Gastrocnemius medialis (tissue), 4 donors: ENCODE results near the gene KIDINS220. TPM values are rescaled to one million over a fixed set of nuclear protein-coding genes. Genes with fewer than 3 reads are reported as not detected.

Experiments used
- ATAC-seq, 2 donors: fragments of 150-250 bp; one replicate each; pipeline ENCODE4 v1.9.1; 2016
- DNase-seq, 2 donors: peaks; one replicate each; pipeline ENCODE4 v3.0.0-alpha.2; 2019
- H3K27ac ChIP-seq, 4 donors: fragments of 200-600 bp; sonication (generic); 1 replicate in 1 of 4; 2 replicates in 3 of 4; pipeline ENCODE4 v1.5.1; 2016 to 2018; ENCODE audit warnings: mild to moderate bottlenecking in 2 of 4, moderate library complexity in 1 of 4
- H3K27me3 ChIP-seq, 3 donors: fragments of 200-600 bp; sonication (generic) in 2 of 3; 1 replicate in 1 of 3; 2 replicates in 2 of 3; pipeline versions ENCODE4 v1.5.1 to v1.6.0; 2016 to 2019; ENCODE audit warnings: mild to moderate bottlenecking in 1 of 3, moderate library complexity in 1 of 3
- H3K36me3 ChIP-seq, 2 donors: fragments of 200-600 bp; sonication (generic) in 1 of 2; one replicate each; pipeline ENCODE4 v1.5.1; 2017 to 2018
- H3K4me1 ChIP-seq, 2 donors: fragments of 200-600 bp; sonication (generic) in 1 of 2; one replicate each; pipeline ENCODE4 v1.5.1; 2016 to 2017; ENCODE audit warnings: mild to moderate bottlenecking in 2 of 2
- H3K4me3 ChIP-seq, 4 donors: fragments of 200-600 bp; sonication (generic) in 3 of 4; 1 replicate in 1 of 4; 2 replicates in 3 of 4; pipeline ENCODE4 v1.5.1; 2016 to 2019; ENCODE audit warnings: mild to moderate bottlenecking in 2 of 4
- H3K9me3 ChIP-seq, 3 donors: fragments of 200-600 bp; sonication (generic) in 2 of 3; 1 replicate in 1 of 3; 2 replicates in 2 of 3; pipeline ENCODE4 v1.5.1; 2016 to 2019
- CTCF ChIP-seq, 5 experiments: fragments of 450-650 bp in 3 of 5; fragments of 200-600 bp in 2 of 5; sonication (generic) in 2 of 5; IDR thresholded peaks in 4 of 5; conservative IDR thresholded peaks in 1 of 5; 1 replicate in 4 of 5; 2 replicates in 1 of 5; pipeline ENCODE4 v1.5.1; 2016 to 2019; ENCODE audit warnings: antibody characterized with exemption in 5 of 5, mild to moderate bottlenecking in 3 of 5, moderate library complexity in 3 of 5
- POLR2A ChIP-seq, 2 donors: fragments of 450-650 bp; IDR thresholded peaks; one replicate each; pipeline ENCODE4 v1.6.1; 2017; ENCODE audit warnings: antibody characterized with exemption in 2 of 2, mild to moderate bottlenecking in 2 of 2, moderate library complexity in 2 of 2
- in situ Hi-C, 4 donors: fragments of 200-750 bp; cut with MboI; loops; one replicate each; pipeline versions ENCODE4 v1.15.0 to v1.8.0; 2017; ENCODE audit warnings: low sequenced_read_pairs in 4 of 4
- intact Hi-C: fragments of 100-400 bp; cut with DNase I; formaldehyde crosslinking; loops from one replicate; pipeline ENCODE4 v1.15.1; 2023; ENCODE audit warnings: low total_unique reads
- total RNA-seq, 4 donors: library from RNA; depleted of rRNA; stranded (reverse); fragments of >200 nt; gene quantifications; one replicate each; pipeline versions ENCODE4 v1.1.0 to v1.2.3, GENCODE V29; 2016

The KIDINS220 gene
- total RNA-seq, 4 donors from 2014 or later, result 57.8 to 78.9 (median 59.1) TPM

DNA sequence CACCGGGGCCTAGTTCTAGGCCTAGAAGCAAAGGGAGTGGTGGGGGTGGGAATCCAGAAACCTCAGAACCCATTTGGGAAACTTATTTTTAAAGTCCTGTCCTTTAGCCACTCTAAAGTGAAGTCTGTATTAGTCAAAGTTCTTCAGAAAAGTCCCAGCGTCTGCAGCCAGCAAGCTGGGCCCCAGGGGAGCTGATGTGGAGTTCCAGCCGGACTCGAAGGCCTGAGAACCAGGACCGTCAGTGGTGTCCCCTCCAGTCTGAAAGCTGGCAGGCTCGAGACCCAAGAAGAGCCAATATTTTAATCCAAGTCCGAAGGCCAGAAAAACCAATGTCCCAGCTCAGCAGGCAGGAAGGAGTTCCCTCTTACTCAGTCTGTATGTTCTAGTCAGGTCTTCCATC is 123.1 kb downstream of the KIDINS220 start:
- TF ChIP-seq CTCF (IDR thresholded peaks at IDR 0.05 in 4 of 5, conservative IDR thresholded peaks at IDR 0.05 in 1 of 5), result no peak
- TF ChIP-seq POLR2A (IDR thresholded peaks at IDR 0.05), result no peak
- Histone ChIP-seq H3K27ac (no peak overlapping the region), H3K9me3 (no peaks in the 10 kb centered on the region), H3K27me3 (no peaks in the 10 kb centered on the region), H3K4me1 (no peaks in the 10 kb centered on the region), H3K4me3 (no peak overlapping the region), H3K36me3 (no peaks in the 10 kb centered on the region)
- intact Hi-C loops (no loop called here), in situ Hi-C loops (no loop called here)
- ATAC-seq (peak in 1 of 2 donors; percentile 27), DNase-seq (no peak)

- intact Hi-C loops, result no loop called here
- Histone ChIP-seq H3K27me3 (no peaks in the 10 kb centered on the region), H3K4me1 (no peaks in the 10 kb centered on the region), H3K4me3 (no peak overlapping the region), H3K27ac (no peak overlapping the region), H3K9me3 (no peaks in the 10 kb centered on the region), H3K36me3 (no peaks in the 10 kb centered on the region)
- in situ Hi-C loops, result no loop called here
- no peak for TF ChIP-seq POLR2A (IDR thresholded peaks at IDR 0.05)
- no peak for TF ChIP-seq CTCF (IDR thresholded peaks at IDR 0.05 in 4 of 5, conservative IDR thresholded peaks at IDR 0.05 in 1 of 5)
- ATAC-seq (no peak), DNase-seq (no peak)
Observed at GRCh38 chr2:8710951-8711350, 126.5 kb downstream of the KIDINS220 start.

GRCh38 chr2:8709611-8710010 is 127.8 kb downstream of the KIDINS220 start:
- Histone ChIP-seq H3K4me3 (no peak overlapping the region), H3K4me1 (no peaks in the 10 kb centered on the region), H3K27me3 (no peaks in the 10 kb centered on the region), H3K27ac (no peak overlapping the region), H3K9me3 (no peaks in the 10 kb centered on the region), H3K36me3 (no peaks in the 10 kb centered on the region)
- DNase-seq (no peak), ATAC-seq (no peak)
- TF ChIP-seq CTCF (IDR thresholded peaks at IDR 0.05 in 4 of 5, conservative IDR thresholded peaks at IDR 0.05 in 1 of 5) (no peak), POLR2A (IDR thresholded peaks at IDR 0.05) (no peak)
- intact Hi-C loops, result no loop called here
- in situ Hi-C loops, result no loop called here

- TF ChIP-seq CTCF (IDR thresholded peaks at IDR 0.05 in 4 of 5, conservative IDR thresholded peaks at IDR 0.05 in 1 of 5) (no peak), POLR2A (IDR thresholded peaks at IDR 0.05) (no peak)
- intact Hi-C loops, result no loop called here
Observed at GRCh38 chr2:8704906-8705305, 132.5 kb downstream of the KIDINS220 start.

DNA sequence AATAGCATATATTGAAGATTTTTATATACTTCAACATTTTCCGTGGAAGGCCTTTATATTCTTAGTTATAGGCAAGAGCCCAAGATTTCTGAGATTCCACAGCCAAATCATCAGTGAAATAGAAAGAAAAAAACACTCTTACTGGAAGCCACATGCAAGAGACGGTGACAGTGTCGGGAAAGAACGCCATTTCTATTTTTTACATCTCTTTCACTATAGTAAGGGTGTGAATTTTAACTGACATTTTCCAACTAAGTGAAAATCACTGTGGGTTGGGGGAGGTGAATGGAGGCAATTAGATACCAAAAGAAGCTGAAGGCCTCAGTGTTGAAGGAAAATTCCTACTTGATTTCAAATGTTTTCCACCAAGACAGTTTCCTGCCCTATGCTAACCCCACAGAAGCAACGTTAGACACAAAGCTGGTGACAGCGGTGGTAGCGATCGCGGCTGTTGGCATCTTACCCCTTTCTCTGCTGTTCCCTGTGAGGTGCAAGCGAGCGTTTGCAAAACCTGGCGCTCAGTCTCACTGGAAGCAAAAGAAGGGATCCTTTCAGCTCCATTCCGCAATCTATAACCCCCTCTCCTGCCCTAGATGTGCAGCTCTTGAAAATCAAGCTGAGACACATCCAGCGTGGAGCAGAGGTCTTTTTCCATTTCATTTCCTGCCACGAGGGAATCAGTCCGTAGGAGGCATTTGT is 135.6 kb downstream of the KIDINS220 start:
- no peaks in the 10 kb centered on the region for H3K36me3 ChIP-seq
- H3K9me3 ChIP-seq, result no peaks in the 10 kb centered on the region
- in situ Hi-C loops, result no loop called here
- no peak for DNase-seq
- no peak for TF ChIP-seq CTCF (IDR thresholded peaks at IDR 0.05 in 4 of 5, conservative IDR thresholded peaks at IDR 0.05 in 1 of 5)
- no peak for TF ChIP-seq POLR2A (IDR thresholded peaks at IDR 0.05)
- H3K27ac ChIP-seq, result no peak overlapping the region
- H3K4me1 ChIP-seq, result no peaks in the 10 kb centered on the region
- intact Hi-C loops, result no loop called here
- ATAC-seq, result no peak
- H3K27me3 ChIP-seq, result no peaks in the 10 kb centered on the region
- H3K4me3 ChIP-seq, result no peak overlapping the region

More at GRCh38 chr2:8704906-8705305, 132.5 kb downstream of the KIDINS220 start:
- Histone ChIP-seq H3K27me3 (no peaks in the 10 kb centered on the region), H3K4me1 (no peaks in the 10 kb centered on the region), H3K9me3 (no peaks in the 10 kb centered on the region), H3K4me3 (no peak overlapping the region), H3K36me3 (no peaks in the 10 kb centered on the region), H3K27ac (no peak overlapping the region)
- no peak for DNase-seq
- in situ Hi-C loops, result no loop called here
- ATAC-seq, result no peak
